WTC11 (cell line): ENCODE results near the gene CNDP1. TPM values are rescaled to one million over a fixed set of nuclear protein-coding genes. Genes with fewer than 3 reads are reported as not detected.
"Not testable (repeated sequence)": the region's sequence is repeated elsewhere in the genome, so short reads cannot be mapped to it uniquely, and the experiment has no call there.

ENCODE experiments used
- ATAC-seq: fragments of 200-7000 bp; cut with Tn5 transposase; 2 replicates; pipeline ENCODE4 v1.10.0; 2021; ENCODE audit warnings: mild to moderate bottlenecking, moderate library complexity
- CTCF ChIA-PET: fragments of 300-600 bp; sonication (Branson Sonifier 250); formaldehyde crosslinking; loops from one replicate; lab custom pipeline; 2021; ENCODE audit warnings: antibody characterized with exemption; lab: Charles Lee
- POLR2A ChIA-PET: fragments of 350-600 bp; sonication (Branson Sonifier 250); formaldehyde crosslinking; loops from one replicate; lab custom pipeline; 2021; ENCODE audit warnings: antibody characterized with exemption; lab: Charles Lee
- DNase-seq: peaks from one replicate; pipeline ENCODE4 v3.0.0; 2021; ENCODE audit warnings: low spot score
- H3K27ac Mint-ChIP-seq: 2 replicates; pipeline ENCODE4 v1.8.0; 2021; ENCODE audit warnings: mixed read lengths
- H3K27me3 Mint-ChIP-seq: 2 replicates; pipeline ENCODE4 v1.8.0; 2021; ENCODE audit warnings: low read depth, mild to moderate bottlenecking, moderate library complexity, mixed read lengths
- H3K36me3 Mint-ChIP-seq: 2 replicates; pipeline ENCODE4 v1.8.0; 2021; ENCODE audit warnings: mixed read lengths
- H3K4me1 Mint-ChIP-seq: 2 replicates; pipeline ENCODE4 v1.8.0; 2022; ENCODE audit warnings: mixed read lengths
- H3K4me3 Mint-ChIP-seq: 2 replicates; pipeline ENCODE4 v1.8.0; 2021; ENCODE audit warnings: mild to moderate bottlenecking, moderate library complexity, mixed read lengths
- H3K9me3 Mint-ChIP-seq: 2 replicates; pipeline ENCODE4 v1.8.0; 2021; ENCODE audit warnings: mixed read lengths
- ATF3 ChIP-seq: sonication (generic); formaldehyde crosslinking; conservative IDR thresholded peaks from 2 replicates; pipeline ENCODE4 v1.8.1; 2022; ENCODE audit warnings: mild to moderate bottlenecking, missing genetic modification reagents
- ESRRA ChIP-seq: sonication (generic); formaldehyde crosslinking; IDR thresholded peaks from 2 replicates; pipeline ENCODE4 v1.8.1; 2022; ENCODE audit warnings: mild to moderate bottlenecking, missing genetic modification reagents, borderline replicate concordance
- ETV6 ChIP-seq: sonication (generic); formaldehyde crosslinking; IDR thresholded peaks from 2 replicates; pipeline ENCODE4 v1.8.1; 2022; ENCODE audit warnings: mild to moderate bottlenecking, missing genetic modification reagents
- GRHL2 ChIP-seq: fragments of 250-450 bp; sonication (Bioruptor Pico); IDR thresholded peaks from 2 replicates; pipeline ENCODE4 v1.8.0; 2022; ENCODE audit warnings: mild to moderate bottlenecking, moderate library complexity; ENCODE audit not compliant: insufficient replicate concordance, severe bottlenecking
- HMGA2 ChIP-seq: fragments of 250-450 bp; sonication (Bioruptor Pico); IDR thresholded peaks from 2 replicates; pipeline ENCODE4 v1.4.0; 2021; ENCODE audit warnings: mild to moderate bottlenecking, moderate library complexity
- HMGXB4 ChIP-seq: sonication (generic); formaldehyde crosslinking; IDR thresholded peaks from 2 replicates; pipeline ENCODE4 v1.8.1; 2023; ENCODE audit warnings: mild to moderate bottlenecking, moderate library complexity, missing genetic modification reagents
- JAZF1 ChIP-seq: fragments of 250-450 bp; sonication (Bioruptor Pico); IDR thresholded peaks from 2 replicates; pipeline ENCODE4 v1.9.0; 2021; ENCODE audit warnings: moderate library complexity, mild to moderate bottlenecking, inconsistent platforms
- NR1H2 ChIP-seq: sonication (generic); formaldehyde crosslinking; IDR thresholded peaks from 2 replicates; pipeline ENCODE4 v1.9.0; 2021; ENCODE audit warnings: mild to moderate bottlenecking, moderate library complexity, missing genetic modification reagents
- NR2C2 ChIP-seq: sonication (generic); formaldehyde crosslinking; IDR thresholded peaks from 2 replicates; pipeline ENCODE4 v1.8.0; 2022; ENCODE audit warnings: mild to moderate bottlenecking, missing genetic modification reagents
- NR3C1 ChIP-seq: sonication (generic); formaldehyde crosslinking; conservative IDR thresholded peaks from 2 replicates; pipeline ENCODE4 v1.8.1; 2023; ENCODE audit warnings: low read depth, mild to moderate bottlenecking, missing genetic modification reagents
- SOX15 ChIP-seq: fragments of 250-450 bp; sonication (Bioruptor Pico); IDR thresholded peaks from 2 replicates; pipeline ENCODE4 v1.9.0; 2021; ENCODE audit warnings: mild to moderate bottlenecking
- SP1 ChIP-seq: sonication (generic); formaldehyde crosslinking; conservative IDR thresholded peaks from 2 replicates; pipeline ENCODE4 v1.8.1; 2022; ENCODE audit warnings: missing genetic modification reagents
- TP53 ChIP-seq: sonication (generic); formaldehyde crosslinking; IDR thresholded peaks from 2 replicates; pipeline ENCODE4 v1.8.1; 2023; ENCODE audit warnings: mild to moderate bottlenecking, missing genetic modification reagents
- ZNF138 ChIP-seq: sonication (generic); formaldehyde crosslinking; conservative IDR thresholded peaks from 2 replicates; pipeline ENCODE4 v1.8.1; 2022; ENCODE audit warnings: mild to moderate bottlenecking, moderate library complexity, missing genetic modification reagents
- total RNA-seq: library from RNA; stranded (reverse); gene quantifications from 3 replicates; pipeline ENCODE4 v1.2.3, GENCODE V29; 2021
- TF ChIP-seq, protein P1 (sequence below): fragments of 250-450 bp; sonication (Bioruptor Pico); IDR thresholded peaks from 2 replicates; pipeline ENCODE4 v1.9.0; 2021; ENCODE audit warnings: moderate library complexity, mild to moderate bottlenecking, inconsistent platforms, borderline replicate concordance
- TF ChIP-seq, protein P2 (sequence below): sonication (generic); formaldehyde crosslinking; IDR thresholded peaks from 2 replicates; pipeline ENCODE4 v1.8.1; 2022; ENCODE audit warnings: low read depth, missing genetic modification reagents, borderline replicate concordance
- TF ChIP-seq, protein P3 (sequence below): fragments of 200-600 bp; IDR thresholded peaks from 2 replicates; pipeline ENCODE4 v1.8.0; 2022; ENCODE audit warnings: antibody characterized with exemption

CNDP1 gene
- total RNA-seq, 1 experiment from 2014 or later: 0.28 TPM

DNA sequence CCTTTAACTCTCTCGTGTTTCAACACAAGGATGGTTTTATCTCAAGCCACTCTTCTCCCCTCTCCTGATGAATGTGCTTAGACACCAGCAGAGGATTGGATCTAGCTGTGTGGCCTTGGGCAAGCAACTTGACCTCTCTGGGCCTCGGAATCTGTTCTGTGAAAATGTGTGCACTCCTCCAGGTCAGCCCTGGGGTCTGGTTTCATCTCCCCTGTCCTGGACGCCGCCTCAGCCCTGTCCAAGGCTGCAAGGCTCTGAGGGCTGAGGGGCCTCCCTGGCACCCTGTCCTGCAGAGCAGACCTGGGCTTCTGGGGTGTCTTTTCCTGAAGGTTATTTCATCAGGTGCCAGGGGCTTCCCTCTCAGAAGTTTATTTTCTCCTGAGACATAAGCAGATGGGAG is 28.5 kb downstream of the CNDP1 start (continued):
- TF ChIP-seq ATF3 (no peak), GRHL2 (no peak), HMGXB4 (CRISPR knock-in tag) (no peak), SOX15 (CRISPR knock-in tag) (no peak), ETV6 (CRISPR knock-in tag) (no peak), NR2C2 (CRISPR knock-in tag) (no peak), ESRRA (no peak), NR3C1 (CRISPR knock-in tag) (no peak)
- TF ChIP-seq, protein P1, sequence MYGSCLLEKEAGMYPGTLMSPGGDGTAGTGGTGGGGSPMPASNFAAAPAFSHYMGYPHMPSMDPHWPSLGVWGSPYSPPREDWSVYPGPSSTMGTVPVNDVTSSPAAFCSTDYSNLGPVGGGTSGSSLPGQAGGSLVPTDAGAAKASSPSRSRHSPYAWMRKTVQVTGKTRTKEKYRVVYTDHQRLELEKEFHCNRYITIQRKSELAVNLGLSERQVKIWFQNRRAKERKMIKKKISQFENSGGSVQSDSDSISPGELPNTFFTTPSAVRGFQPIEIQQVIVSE (CRISPR knock-in tag): no peak
- TF ChIP-seq, protein P2, sequence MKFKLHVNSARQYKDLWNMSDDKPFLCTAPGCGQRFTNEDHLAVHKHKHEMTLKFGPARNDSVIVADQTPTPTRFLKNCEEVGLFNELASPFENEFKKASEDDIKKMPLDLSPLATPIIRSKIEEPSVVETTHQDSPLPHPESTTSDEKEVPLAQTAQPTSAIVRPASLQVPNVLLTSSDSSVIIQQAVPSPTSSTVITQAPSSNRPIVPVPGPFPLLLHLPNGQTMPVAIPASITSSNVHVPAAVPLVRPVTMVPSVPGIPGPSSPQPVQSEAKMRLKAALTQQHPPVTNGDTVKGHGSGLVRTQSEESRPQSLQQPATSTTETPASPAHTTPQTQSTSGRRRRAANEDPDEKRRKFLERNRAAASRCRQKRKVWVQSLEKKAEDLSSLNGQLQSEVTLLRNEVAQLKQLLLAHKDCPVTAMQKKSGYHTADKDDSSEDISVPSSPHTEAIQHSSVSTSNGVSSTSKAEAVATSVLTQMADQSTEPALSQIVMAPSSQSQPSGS (CRISPR knock-in tag): no peak

DNA sequence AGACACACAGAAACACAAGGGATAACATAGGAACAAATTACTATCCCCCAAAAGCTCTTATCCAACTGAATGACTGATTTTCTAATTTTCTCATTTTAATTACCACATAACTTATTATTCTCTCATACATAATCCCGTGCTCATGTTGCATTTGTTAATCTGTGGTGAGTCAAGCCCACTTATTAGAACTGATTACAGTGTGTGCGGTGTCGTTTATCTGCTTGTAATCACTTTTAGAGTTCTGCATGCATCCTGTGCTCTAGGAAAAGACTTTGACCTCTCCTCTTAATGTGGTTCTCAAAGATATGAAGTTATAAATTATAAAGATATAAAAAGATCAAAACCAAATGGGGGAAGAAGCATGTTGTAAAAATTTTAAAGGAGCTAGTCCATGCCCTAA is 29.7 kb downstream of the CNDP1 start:
- POLR2A ChIA-PET: no interaction called here
- H3K27ac Mint-ChIP-seq: no peak overlapping the region
- no peak for DNase-seq
- no peak for ATAC-seq
- H3K4me1 Mint-ChIP-seq: no peaks in the 10 kb centered on the region
- TF ChIP-seq HMGA2 (CRISPR knock-in tag) (no peak), TP53 (CRISPR knock-in tag) (no peak), NR1H2 (CRISPR knock-in tag) (no peak), ZNF138 (CRISPR knock-in tag) (no peak)
- H3K9me3 Mint-ChIP-seq: peaks cover 46% of the 10 kb centered on the region
- H3K4me3 Mint-ChIP-seq: no peak overlapping the region
- CTCF ChIA-PET: no interaction called here
- peaks cover 10% of the 10 kb centered on the region for H3K27me3 Mint-ChIP-seq
- H3K36me3 Mint-ChIP-seq: peaks cover 29% of the 10 kb centered on the region

DNA sequence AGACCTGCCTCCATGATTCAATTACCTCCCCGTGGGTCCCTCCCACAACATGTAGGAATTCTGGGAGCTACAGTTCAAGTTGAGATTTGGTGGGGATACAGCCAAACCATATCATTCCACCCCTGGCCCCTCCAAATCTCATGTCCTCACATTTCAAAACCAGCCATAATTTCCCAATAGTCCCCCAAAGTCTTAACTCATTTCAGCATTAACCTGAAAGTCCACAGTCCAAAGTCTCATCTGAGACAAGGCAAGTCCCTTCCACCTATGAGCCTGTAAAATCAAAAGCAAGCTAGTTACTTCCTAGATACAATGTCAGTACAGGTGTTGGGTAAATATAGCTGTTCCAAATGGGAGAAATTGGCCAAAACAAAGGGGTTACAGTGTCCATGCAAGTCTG is 30.9 kb downstream of the CNDP1 start:
- POLR2A ChIA-PET, H3K4me1 Mint-ChIP-seq, ATAC-seq, H3K27ac Mint-ChIP-seq, DNase-seq, H3K4me3 Mint-ChIP-seq, CTCF ChIA-PET: not testable (repeated sequence)
- Mint-ChIP-seq H3K36me3 (peaks cover 29% of the 10 kb centered on the region), H3K27me3 (peaks cover 11% of the 10 kb centered on the region), H3K9me3 (peaks cover 53% of the 10 kb centered on the region)

DNA sequence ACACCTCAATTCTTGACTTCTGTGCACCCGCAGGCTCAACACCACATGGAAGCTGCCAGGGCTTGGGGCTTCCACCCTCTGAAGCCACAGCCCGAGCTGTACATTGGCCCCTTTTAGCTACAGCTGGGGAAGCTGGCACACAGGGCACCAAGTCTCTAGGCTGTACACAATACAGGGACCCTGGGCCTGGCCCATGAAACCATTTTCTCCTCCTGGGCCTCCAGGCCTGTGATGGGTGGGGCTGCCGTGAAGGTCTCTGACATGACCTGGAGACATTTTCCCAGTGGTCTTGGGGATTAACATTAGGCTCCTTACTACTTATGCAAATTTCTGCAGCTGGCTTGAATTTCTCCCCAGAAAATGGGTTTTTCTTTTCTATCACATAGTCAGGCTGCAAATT is 31.7 kb downstream of the CNDP1 start:
- H3K9me3 Mint-ChIP-seq: peaks cover 61% of the 10 kb centered on the region
- peaks cover 29% of the 10 kb centered on the region for H3K36me3 Mint-ChIP-seq
- POLR2A ChIA-PET, H3K27ac Mint-ChIP-seq, H3K4me1 Mint-ChIP-seq, ATAC-seq, CTCF ChIA-PET, H3K4me3 Mint-ChIP-seq, DNase-seq: not testable (repeated sequence)
- H3K27me3 Mint-ChIP-seq: peaks cover 15% of the 10 kb centered on the region

- CTCF ChIA-PET: interaction anchor here (0.6 to 3.0 kb wide), 4 partner anchors 16 to 214 kb away, joined by 3 to 9 read pairs (median 6); partner anchors contain the start of gene CNDP2
- Mint-ChIP-seq H3K4me1 (no peaks in the 10 kb centered on the region), H3K27ac (no peak overlapping the region), H3K4me3 (no peak overlapping the region), H3K36me3 (peaks cover 29% of the 10 kb centered on the region), H3K27me3 (peaks cover 15% of the 10 kb centered on the region), H3K9me3 (peaks cover 64% of the 10 kb centered on the region)
- POLR2A ChIA-PET: no interaction called here
- peak; percentile 18 for DNase-seq
- TF ChIP-seq, protein P3, sequence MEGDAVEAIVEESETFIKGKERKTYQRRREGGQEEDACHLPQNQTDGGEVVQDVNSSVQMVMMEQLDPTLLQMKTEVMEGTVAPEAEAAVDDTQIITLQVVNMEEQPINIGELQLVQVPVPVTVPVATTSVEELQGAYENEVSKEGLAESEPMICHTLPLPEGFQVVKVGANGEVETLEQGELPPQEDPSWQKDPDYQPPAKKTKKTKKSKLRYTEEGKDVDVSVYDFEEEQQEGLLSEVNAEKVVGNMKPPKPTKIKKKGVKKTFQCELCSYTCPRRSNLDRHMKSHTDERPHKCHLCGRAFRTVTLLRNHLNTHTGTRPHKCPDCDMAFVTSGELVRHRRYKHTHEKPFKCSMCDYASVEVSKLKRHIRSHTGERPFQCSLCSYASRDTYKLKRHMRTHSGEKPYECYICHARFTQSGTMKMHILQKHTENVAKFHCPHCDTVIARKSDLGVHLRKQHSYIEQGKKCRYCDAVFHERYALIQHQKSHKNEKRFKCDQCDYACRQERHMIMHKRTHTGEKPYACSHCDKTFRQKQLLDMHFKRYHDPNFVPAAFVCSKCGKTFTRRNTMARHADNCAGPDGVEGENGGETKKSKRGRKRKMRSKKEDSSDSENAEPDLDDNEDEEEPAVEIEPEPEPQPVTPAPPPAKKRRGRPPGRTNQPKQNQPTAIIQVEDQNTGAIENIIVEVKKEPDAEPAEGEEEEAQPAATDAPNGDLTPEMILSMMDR: peak; percentile 21; the same call in 1 of the 2 replicates
- TF ChIP-seq GRHL2: no peak
- no peak for TF ChIP-seq JAZF1
- no peak for TF ChIP-seq SP1 (CRISPR knock-in tag)
- no peak for ATAC-seq
Measured at GRCh38 chr18:74567822-74568221, 33.5 kb downstream of the CNDP1 start.
